ENCODE results near the gene CLIC6.
"Not testable (repeated sequence)": the region's sequence is repeated elsewhere in the genome, so short reads cannot be mapped to it uniquely, and the experiment has no call there.

Gene CLIC6

DNA sequence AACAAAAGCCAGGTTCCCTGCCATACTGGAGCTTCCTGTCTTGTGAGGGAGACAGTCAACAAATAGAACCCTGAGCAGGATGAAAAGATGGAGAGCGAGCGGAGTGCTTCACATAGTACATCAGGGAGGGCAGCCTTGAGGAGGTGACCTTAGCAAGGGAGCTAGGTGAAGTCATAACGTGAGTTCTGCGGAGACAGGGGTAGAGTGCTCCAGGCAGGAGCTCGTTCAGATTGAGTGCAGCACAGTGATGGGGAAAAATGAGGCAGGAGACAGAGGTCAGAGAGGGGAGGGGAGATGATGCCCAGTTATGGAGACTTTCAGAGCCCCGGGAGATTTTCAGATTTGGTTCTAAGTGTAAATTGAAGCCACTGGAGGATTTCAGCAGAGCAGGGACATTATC lies 15.3 kb upstream of the CLIC6 start:
- no peak for DNase-seq (ENCODE audit: low spot score)

- no peak for DNase-seq (ENCODE audit: low spot score)
These were observed 6.9 kb upstream of the CLIC6 start for GRCh38 chr21:34661848-34662247.

GRCh38 chr21:34667761-34668160 lies 1.0 kb upstream of the CLIC6 start:
- no peak for DNase-seq (ENCODE audit: low spot score)

DNA sequence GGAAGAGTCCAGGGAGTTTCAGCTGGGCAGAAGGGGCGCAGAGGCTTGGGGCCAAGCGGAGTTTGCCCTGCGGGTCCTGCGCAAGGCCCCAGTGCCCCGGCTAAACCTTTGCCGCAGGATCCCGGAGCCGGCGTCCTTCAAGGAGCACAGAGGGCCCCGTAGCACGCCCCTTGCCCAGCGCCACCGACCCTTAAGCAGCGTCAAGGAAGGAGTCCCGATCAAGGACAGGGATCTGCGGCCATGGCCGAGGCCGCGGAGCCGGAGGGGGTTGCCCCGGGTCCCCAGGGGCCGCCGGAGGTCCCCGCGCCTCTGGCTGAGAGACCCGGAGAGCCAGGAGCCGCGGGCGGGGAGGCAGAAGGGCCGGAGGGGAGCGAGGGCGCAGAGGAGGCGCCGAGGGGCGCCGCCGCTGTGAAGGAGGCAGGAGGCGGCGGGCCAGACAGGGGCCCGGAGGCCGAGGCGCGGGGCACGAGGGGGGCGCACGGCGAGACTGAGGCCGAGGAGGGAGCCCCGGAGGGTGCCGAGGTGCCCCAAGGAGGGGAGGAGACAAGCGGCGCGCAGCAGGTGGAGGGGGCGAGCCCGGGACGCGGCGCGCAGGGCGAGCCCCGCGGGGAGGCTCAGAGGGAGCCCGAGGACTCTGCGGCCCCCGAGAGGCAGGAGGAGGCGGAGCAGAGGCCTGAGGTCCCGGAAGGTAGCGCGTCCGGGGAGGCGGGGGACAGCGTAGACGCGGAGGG lies 520 bp downstream of the CLIC6 start:
- no peak for DNase-seq (ENCODE audit: low spot score)

DNA sequence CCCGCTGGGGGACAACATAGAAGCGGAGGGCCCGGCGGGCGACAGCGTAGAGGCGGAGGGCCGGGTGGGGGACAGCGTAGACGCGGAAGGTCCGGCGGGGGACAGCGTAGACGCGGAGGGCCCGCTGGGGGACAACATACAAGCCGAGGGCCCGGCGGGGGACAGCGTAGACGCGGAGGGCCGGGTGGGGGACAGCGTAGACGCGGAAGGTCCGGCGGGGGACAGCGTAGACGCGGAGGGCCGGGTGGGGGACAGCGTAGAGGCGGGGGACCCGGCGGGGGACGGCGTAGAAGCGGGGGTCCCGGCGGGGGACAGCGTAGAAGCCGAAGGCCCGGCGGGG lies 1.1 kb downstream of the CLIC6 start:
- DNase-seq (ENCODE audit: low spot score), result not testable (repeated sequence)

DNA sequence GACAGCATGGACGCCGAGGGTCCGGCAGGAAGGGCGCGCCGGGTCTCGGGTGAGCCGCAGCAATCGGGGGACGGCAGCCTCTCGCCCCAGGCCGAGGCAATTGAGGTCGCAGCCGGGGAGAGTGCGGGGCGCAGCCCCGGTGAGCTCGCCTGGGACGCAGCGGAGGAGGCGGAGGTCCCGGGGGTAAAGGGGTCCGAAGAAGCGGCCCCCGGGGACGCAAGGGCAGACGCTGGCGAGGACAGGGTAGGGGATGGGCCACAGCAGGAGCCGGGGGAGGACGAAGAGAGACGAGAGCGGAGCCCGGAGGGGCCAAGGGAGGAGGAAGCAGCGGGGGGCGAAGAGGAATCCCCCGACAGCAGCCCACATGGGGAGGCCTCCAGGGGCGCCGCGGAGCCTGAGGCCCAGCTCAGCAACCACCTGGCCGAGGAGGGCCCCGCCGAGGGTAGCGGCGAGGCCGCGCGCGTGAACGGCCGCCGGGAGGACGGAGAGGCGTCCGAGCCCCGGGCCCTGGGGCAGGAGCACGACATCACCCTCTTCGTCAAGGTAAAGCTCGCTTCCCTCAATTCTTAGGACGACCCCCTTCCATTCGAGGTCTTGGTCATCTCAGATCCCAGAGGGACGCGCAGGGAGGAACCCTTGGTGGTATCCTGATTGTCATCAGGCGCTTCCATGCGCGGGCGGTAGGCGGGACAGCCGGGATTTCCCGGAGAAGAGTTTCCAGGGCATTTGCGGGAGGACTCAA lies 1.6 kb downstream of the CLIC6 start:
- DNase-seq (ENCODE audit: low spot score), result no peak

DNA sequence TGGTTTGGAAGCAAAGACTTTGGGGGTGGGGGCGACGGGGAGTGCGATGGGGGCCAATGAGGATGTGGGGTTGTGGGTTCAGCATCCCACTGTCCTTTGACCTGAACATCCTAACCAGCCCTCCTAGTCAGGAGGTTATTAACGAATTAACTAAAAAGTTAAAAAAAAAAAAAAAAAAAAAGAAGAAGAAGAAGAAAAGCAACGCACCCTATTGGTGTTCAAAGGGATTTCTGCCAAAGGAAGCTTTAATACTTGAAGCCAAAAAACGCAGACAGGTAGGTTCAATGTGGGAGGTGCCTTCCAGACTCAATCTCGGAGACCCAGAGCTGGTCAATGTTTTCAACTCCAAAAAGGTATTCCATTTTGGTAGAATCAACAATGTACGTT lies 2.2 kb downstream of the CLIC6 start:
- no peak for DNase-seq (ENCODE audit: low spot score)

GRCh38 chr21:34671462-34671861 lies 2.7 kb downstream of the CLIC6 start:
- no peak for DNase-seq (ENCODE audit: low spot score)

- no peak for DNase-seq (ENCODE audit: low spot score)
These were observed 3.1 kb downstream of the CLIC6 start for GRCh38 chr21:34671891-34672290.

GRCh38 chr21:34673006-34673405 lies 4.2 kb downstream of the CLIC6 start:
- DNase-seq (ENCODE audit: low spot score), result no peak

- DNase-seq (ENCODE audit: low spot score), result no peak
These were observed 5.7 kb downstream of the CLIC6 start for GRCh38 chr21:34674468-34674867.

DNA sequence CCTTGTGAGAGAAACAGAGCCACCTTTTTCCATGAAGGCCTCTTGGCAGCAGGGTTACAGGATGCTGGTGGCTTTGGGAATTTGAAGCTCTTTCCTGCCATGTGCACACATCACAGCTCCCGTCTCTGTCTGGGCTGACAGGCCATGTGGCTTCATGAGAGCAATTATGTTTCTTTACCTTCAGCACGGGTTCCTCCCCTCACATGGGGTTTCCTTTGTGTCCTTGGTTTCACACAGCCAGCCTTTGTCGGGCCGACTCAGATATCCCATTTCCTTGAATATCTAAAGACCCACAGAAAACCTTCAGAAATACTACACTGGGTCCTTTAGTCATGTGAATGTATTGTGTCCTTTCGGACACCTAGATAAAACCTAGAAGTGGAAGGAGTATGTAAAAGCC lies 7.1 kb downstream of the CLIC6 start:
- DNase-seq (ENCODE audit: low spot score), result no peak

DNA sequence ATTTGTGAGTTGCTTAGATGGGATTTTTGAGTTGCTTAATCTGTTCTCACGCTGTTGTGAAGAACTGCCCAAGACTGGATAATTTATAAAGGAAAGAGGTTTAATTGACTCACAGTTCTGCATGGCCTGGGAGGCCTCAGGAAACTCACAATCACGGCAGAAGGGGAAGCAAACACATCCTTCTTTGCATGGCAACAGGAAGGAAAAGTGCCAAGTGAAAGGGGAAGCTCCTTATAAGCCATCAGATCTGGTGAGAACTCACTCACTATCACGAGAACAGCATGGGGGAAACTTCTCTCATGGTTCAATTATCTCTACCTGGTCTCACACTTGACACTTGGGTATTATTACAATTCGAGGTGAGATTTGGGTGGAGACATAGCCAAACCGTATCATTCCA lies 10.3 kb downstream of the CLIC6 start:
- DNase-seq (ENCODE audit: low spot score), result no peak

DNA sequence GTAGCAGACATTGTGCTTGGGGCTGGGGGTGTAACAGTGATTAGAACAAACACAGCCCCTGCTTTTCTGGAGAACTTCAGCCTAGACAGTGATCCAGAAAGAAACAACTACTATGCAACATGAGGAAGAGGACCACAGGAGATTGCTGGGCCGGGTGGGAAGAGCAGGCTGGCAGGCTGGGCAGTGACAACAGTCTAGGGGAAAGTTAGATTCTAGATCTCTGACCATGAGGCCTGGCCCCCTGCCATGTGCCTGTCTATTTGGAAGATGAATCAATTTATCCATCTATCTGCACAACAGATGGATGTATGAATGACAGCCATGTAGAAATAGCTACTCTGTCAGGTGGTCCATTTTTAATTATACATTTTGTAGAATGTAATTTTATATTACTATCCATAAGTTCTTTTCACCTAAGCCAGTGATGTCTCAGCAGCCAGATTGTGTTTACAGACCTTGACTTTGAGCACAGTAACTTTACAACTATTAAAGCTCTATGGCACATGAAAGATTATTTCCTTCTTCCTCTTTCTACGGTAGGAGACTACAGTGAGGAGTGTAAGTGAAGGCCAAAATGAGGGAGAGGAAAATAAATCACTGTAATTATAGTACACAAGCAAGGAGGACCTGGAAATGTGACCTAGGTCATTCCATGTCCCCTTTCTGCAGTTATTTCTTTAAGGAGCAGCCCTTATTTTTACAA lies 15.5 kb downstream of the CLIC6 start:
- no peak for DNase-seq (ENCODE audit: low spot score)

DNA sequence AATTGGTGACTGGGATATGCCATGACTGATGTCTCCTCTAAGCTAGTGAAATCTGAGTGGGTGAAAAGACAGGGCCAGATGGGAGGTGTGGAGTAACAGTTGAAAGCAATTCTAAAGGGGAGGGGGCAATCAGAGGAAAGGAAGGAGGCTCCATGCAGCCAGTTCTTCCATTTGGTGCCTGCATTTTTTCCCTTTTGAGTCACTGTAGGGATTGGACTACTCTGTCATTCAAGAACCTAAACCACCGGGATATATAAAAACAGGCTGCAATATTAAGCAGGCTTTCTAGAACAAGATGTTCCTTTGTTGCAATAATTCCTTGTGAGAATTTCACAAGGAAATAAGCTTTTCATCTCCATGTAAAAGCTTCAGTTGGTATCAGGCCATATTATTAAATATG lies 18.3 kb downstream of the CLIC6 start:
- DNase-seq (ENCODE audit: low spot score), result no peak

- no peak for DNase-seq (ENCODE audit: low spot score)
These were observed 19.0 kb downstream of the CLIC6 start for GRCh38 chr21:34687745-34688144.

DNA sequence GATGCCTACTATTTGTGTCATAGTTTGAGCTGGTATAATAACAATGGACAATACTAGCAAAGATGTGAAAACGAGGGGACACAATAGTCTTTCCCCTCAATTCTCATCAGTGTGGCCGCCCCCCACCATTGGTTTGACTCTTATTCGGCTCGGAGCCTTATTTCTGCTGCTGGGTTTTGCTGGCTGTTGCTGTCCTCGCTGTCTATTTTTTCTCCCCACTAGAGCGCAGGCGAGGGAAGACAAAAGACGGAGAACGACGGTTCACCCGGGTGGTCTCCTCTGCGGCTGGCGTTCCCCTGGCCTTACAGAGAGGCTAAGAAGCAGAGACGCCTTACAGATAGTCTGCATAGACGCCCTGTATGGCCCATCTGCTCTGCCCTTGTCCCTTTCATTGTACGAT lies 19.4 kb downstream of the CLIC6 start:
- no peak for DNase-seq (ENCODE audit: low spot score)

DNA sequence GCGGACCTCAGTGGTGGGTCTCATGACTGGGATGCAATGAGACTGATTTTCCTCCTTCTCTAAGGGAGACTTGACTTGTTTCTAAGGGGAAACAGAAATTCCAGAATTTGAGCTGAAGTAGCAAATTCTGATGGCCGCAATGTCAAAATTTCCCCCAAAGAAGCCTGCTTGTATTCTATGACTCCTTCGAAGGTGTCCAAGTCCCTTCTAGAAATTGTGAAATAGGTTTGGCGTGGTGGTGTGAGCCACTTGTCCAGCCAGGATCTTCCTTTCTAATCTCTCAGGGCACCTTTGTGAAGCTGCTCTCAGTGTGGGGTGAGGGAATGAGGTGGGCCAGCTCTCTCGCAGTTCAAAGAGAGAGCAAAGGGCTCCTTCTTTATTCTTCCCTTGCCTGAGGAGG lies 19.9 kb downstream of the CLIC6 start:
- DNase-seq (ENCODE audit: low spot score), result no peak

- DNase-seq (ENCODE audit: low spot score), result no peak
These were observed 21.4 kb downstream of the CLIC6 start for GRCh38 chr21:34690041-34690792.

DNA sequence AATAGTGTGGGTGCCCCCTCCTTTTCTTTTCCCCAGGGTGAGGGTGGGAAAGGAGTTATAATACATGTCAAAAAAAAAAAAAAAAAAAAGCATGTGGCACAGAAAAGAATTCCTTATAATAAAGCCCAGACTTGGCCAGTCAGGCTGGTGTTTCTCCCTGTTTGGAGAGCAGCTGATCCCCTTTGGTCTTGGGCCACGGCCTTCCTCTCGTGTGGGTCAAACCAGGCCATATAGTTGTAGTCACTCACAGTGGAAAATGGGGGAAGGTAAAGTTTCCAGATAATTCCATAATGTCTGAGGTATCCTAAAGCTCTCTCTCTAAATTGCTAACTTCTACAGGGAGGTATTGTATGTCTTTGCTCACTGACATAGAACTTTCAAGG lies 22.0 kb downstream of the CLIC6 start:
- no peak for DNase-seq (ENCODE audit: low spot score)

DNA sequence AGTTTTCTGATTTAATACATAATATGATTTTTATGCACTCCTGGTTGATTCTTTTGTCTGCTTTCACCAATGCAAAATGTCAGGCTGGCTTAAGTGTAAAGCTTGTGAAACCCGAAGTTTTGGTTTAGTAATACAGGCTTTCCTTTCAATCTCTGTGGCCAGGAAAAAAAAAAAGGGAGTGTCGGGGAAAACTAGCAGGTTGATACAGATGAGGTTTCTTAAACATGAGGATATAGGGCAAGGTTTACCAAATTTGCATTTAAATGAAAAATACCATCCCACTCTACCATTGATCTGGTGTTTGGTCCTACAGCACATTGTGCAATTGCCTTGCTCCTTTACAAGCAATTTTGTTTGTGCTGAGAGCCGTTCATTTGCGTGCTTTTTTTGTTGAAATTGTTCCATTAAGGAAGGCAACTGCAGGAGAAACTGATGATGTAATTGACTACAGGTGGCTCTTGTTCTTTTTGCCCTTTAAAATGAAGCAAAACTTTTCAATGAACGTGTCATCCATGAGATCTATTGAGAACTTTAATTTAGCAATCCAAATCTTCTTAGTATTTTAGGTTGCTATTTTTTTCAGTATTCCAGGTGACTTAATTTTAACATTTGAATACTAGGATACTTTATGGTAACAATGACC lies 22.7 kb downstream of the CLIC6 start:
- no peak for DNase-seq (ENCODE audit: low spot score)

- DNase-seq (ENCODE audit: low spot score), result no peak
These were observed 23.7 kb downstream of the CLIC6 start for GRCh38 chr21:34692458-34693020.
